Endothelial cell of umbilical vein (primary cell): ENCODE measurements around the gene HBEGF. TPM values are rescaled to one million over a fixed set of nuclear protein-coding genes. Genes with fewer than 3 reads are reported as not detected.

Source experiments
- BruUV-seq: library from RNA; stranded (reverse); fragments of 400-500 nt; replicated peaks from 2 replicates; lab custom pipeline; 2021; lab: Mats Ljungman, UMichigan
- CTCF ChIA-PET: fragments of 300-600, 350-600 bp; sonication (Branson Sonifier 250); formaldehyde crosslinking; loops from one replicate; lab custom pipeline; 2021; ENCODE audit warnings: antibody characterized with exemption, inconsistent platforms; lab: Charles Lee
- POLR2A ChIA-PET: fragments of 300-600, 350-600 bp; sonication (Branson Sonifier 250); formaldehyde crosslinking; loops from one replicate; lab custom pipeline; 2021; ENCODE audit warnings: antibody characterized with exemption, inconsistent platforms; lab: Charles Lee
- DNase-seq: peaks from one replicate; pipeline ENCODE4 v3.0.0-alpha.2; 2011; ENCODE audit warnings: low read depth, low spot score
- FAIRE-seq: peaks from 2 replicates; lab custom pipeline; 2011; peaks lifted over from hg19 to GRCh38; lab: Jason Lieb, UNC
- H2AFZ ChIP-seq: 2 replicates; pipeline ENCODE4 v1.6.0; 2012; ENCODE audit warnings: low read depth, low read length, control low read depth, inconsistent platforms
- H3K27ac ChIP-seq: 2 replicates; pipeline ENCODE4 v1.5.1; 2011; ENCODE audit warnings: low read depth, mild to moderate bottlenecking, control low read depth, low read length, moderate library complexity; ENCODE audit not compliant: insufficient read depth
- H3K27me3 ChIP-seq, 2 experiments: 2 replicates each; pipeline versions ENCODE4 v1.6.0 to v1.6.1; 2011; ENCODE audit warnings: low read length in 2 of 2, mixed read lengths in 1 of 2; ENCODE audit not compliant: control insufficient read depth in 2 of 2, insufficient read depth in 2 of 2
- H3K36me3 ChIP-seq, 2 experiments: 2 replicates in 1 of 2; 3 replicates in 1 of 2; pipeline ENCODE4 v1.5.1; 2011; ENCODE audit warnings: low read length in 2 of 2, mild to moderate bottlenecking in 1 of 2, moderate library complexity in 1 of 2; ENCODE audit not compliant: control insufficient read depth in 2 of 2, insufficient read depth in 2 of 2; ENCODE audit errors: extremely low read depth in 1 of 2
- H3K4me1 ChIP-seq: 3 replicates; pipeline ENCODE4 v1.5.1; 2011; ENCODE audit warnings: mild to moderate bottlenecking, low read length; ENCODE audit not compliant: control insufficient read depth, insufficient read depth; ENCODE audit errors: extremely low read depth
- H3K4me2 ChIP-seq: 2 replicates; pipeline ENCODE4 v1.6.1; 2011; ENCODE audit warnings: low read length, control low read depth, mixed read lengths; ENCODE audit not compliant: insufficient read depth
- H3K4me3 ChIP-seq, 3 experiments: fragments of 200-600 bp in 1 of 3; sonication (generic), shearing (Covaris generic) in 1 of 3; replicated peaks in 1 of 3; 2 replicates each; pipeline ENCODE4 v1.5.1; 2011 to 2016; ENCODE audit warnings: control low read depth in 3 of 3, low read length in 3 of 3, mild to moderate bottlenecking in 2 of 3, inconsistent platforms in 1 of 3, low read depth in 1 of 3, moderate library complexity in 1 of 3; ENCODE audit not compliant: insufficient read depth in 1 of 3
- H3K79me2 ChIP-seq: 2 replicates; pipeline ENCODE4 v1.6.0; 2012; ENCODE audit warnings: low read length, inconsistent platforms; ENCODE audit not compliant: control insufficient read depth, insufficient read depth
- H3K9ac ChIP-seq: replicated peaks from 2 replicates; pipeline ENCODE3; 2011; ENCODE audit warnings: low read length, control low read depth; ENCODE audit not compliant: insufficient read depth; ENCODE audit errors: extremely low read depth
- H3K9me1 ChIP-seq: replicated peaks from 3 replicates; pipeline ENCODE4 v1.6.0; 2011; ENCODE audit warnings: mild to moderate bottlenecking, low read length; ENCODE audit not compliant: control insufficient read depth, insufficient read depth; ENCODE audit errors: extremely low read depth
- H3K9me3 ChIP-seq: replicated peaks from 2 replicates; pipeline ENCODE4 v1.5.1; 2012; ENCODE audit warnings: low read length, inconsistent platforms; ENCODE audit not compliant: control insufficient read depth, insufficient read depth
- H4K20me1 ChIP-seq: replicated peaks from 2 replicates; pipeline ENCODE3; 2011; ENCODE audit warnings: mild to moderate bottlenecking, low read length; ENCODE audit not compliant: control insufficient read depth, insufficient read depth; ENCODE audit errors: extremely low read depth
- CTCF ChIP-seq, 2 donors: IDR thresholded peaks; 1 replicate in 1 of 2; 2 replicates in 1 of 2; pipeline ENCODE4 v1.5.1; 2011; ENCODE audit warnings: low read length in 2 of 2, mild to moderate bottlenecking in 2 of 2, moderate library complexity in 2 of 2, control low read depth in 1 of 2, inconsistent platforms in 1 of 2, low read depth in 1 of 2; ENCODE audit not compliant: insufficient read depth in 1 of 2; ENCODE audit errors: extremely low read depth in 1 of 2
- EZH2 ChIP-seq: IDR thresholded peaks from 2 replicates; pipeline ENCODE4 v1.6.1; 2012; ENCODE audit warnings: borderline replicate concordance, low read depth, mild to moderate bottlenecking, moderate library complexity, low read length, inconsistent platforms; ENCODE audit not compliant: severe bottlenecking
- FOS ChIP-seq: IDR thresholded peaks from 2 replicates; pipeline ENCODE4 v1.6.1; 2011; ENCODE audit warnings: mild to moderate bottlenecking, low read length, moderate library complexity, borderline replicate concordance; ENCODE audit not compliant: insufficient read depth
- GATA2 ChIP-seq: IDR thresholded peaks from 2 replicates; pipeline ENCODE4 v1.7.0; 2011; ENCODE audit warnings: low read depth, mild to moderate bottlenecking, moderate library complexity, mixed read lengths, low read length; ENCODE audit not compliant: insufficient read length, insufficient read depth
- JUN ChIP-seq: IDR thresholded peaks from 2 replicates; pipeline ENCODE4 v1.6.1; 2011; ENCODE audit warnings: borderline replicate concordance, low read depth; ENCODE audit not compliant: insufficient read length, insufficient read depth
- MYC ChIP-seq: IDR thresholded peaks from one replicate; pipeline ENCODE4 v1.6.1; 2011; ENCODE audit warnings: mild to moderate bottlenecking, low read depth, low read length
- POLR2A ChIP-seq: IDR thresholded peaks from 2 replicates; pipeline ENCODE4 v1.6.1; 2012; ENCODE audit warnings: low read depth, mild to moderate bottlenecking, control low read depth, low read length
- POLR2AphosphoS5 ChIP-seq: IDR thresholded peaks from 2 replicates; pipeline ENCODE4 v1.6.1; 2012; ENCODE audit warnings: low read depth, mild to moderate bottlenecking, control low read depth, low read length, moderate library complexity; ENCODE audit not compliant: insufficient read depth
- dilution Hi-C: fragments of 300-500 bp; cut with MboI; formaldehyde crosslinking; loops from one replicate; pipeline ENCODE4 v1.15.0; 2019; ENCODE audit warnings: low sequenced_read_pairs; ENCODE audit not compliant: extremely low pct_ligation_motif_present
- intact Hi-C: fragments of 100-400 bp; cut with micrococcal nuclease; formaldehyde crosslinking; loops from one replicate; pipeline ENCODE4 v1.10.0; 2022
- polyA plus RNA-seq, 4 experiments: library from polyadenylated mRNA; depleted of rRNA in 3 of 4; stranded (reverse) in 3 of 4; unstranded in 1 of 4; fragments of >200 nt; gene quantifications; 2 replicates each; pipeline versions ENCODE4 v1.2.1 to v1.2.3, GENCODE V29; 2011 to 2012; ENCODE audit warnings: missing spikeins in 1 of 4
- total RNA-seq: library from RNA; stranded (reverse); gene quantifications from 2 replicates; pipeline ENCODE4 v1.2.3, GENCODE V29; 2021
- TF ChIP-seq, protein P1 (sequence below): IDR thresholded peaks from 2 replicates; pipeline ENCODE4 v1.6.1; 2011; ENCODE audit not compliant: insufficient read depth, insufficient read length

The HBEGF gene
- total and polyA plus RNA-seq, 2 donors (not counting 3 experiments of a cell fraction or from before 2014, with no cell fraction given) = 33.2 to 79.8 TPM

DNA sequence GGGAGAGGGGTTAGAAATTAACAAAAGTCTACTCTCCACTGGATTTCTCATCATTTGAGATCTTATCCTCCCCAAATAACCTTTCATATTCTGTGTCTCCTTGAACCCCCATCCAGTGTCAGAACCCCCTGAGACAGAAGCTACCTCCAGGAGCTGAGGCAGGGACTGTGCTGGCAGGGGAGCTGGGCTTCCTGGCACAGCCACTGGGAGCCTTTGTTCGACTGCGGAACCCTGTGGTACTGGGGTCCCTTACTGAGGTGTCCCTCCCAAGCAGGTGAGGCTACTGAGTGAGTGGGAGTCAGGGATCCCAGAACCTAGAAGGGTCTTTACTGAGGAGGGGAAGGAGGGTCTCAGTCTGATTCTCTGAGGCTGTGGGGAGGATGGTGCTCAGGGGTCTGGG lies 15.5 kb upstream of the HBEGF start:
- Histone ChIP-seq H3K27ac (no peak overlapping the region), H3K4me3 (no peak overlapping the region), H3K9ac (no peak overlapping the region), H3K9me1 (no peaks in the 10 kb centered on the region), H3K79me2 (no peaks in the 10 kb centered on the region), H3K36me3 (no peaks in the 10 kb centered on the region), H3K9me3 (no peaks in the 10 kb centered on the region), H2AFZ (no peak overlapping the region), H4K20me1 (no peaks in the 10 kb centered on the region), H3K4me2 (no peak overlapping the region), H3K27me3 (no peaks in the 10 kb centered on the region), H3K4me1 (peaks cover 3% of the 10 kb centered on the region)
- dilution Hi-C loops (no loop called here), intact Hi-C loops (no loop called here)
- TF ChIP-seq GATA2 (no peak), FOS (no peak)
- FAIRE-seq = no peak
- CTCF ChIA-PET = interaction anchor here (0.9 to 4.9 kb wide), 8 partner anchors 10 to 360 kb away, joined by 3 to 112 read pairs (median 10); no protein-coding TSS in a partner anchor
- no TSS peak for BruUV-seq
- no peak for DNase-seq
- POLR2A ChIA-PET = no interaction called here

DNA sequence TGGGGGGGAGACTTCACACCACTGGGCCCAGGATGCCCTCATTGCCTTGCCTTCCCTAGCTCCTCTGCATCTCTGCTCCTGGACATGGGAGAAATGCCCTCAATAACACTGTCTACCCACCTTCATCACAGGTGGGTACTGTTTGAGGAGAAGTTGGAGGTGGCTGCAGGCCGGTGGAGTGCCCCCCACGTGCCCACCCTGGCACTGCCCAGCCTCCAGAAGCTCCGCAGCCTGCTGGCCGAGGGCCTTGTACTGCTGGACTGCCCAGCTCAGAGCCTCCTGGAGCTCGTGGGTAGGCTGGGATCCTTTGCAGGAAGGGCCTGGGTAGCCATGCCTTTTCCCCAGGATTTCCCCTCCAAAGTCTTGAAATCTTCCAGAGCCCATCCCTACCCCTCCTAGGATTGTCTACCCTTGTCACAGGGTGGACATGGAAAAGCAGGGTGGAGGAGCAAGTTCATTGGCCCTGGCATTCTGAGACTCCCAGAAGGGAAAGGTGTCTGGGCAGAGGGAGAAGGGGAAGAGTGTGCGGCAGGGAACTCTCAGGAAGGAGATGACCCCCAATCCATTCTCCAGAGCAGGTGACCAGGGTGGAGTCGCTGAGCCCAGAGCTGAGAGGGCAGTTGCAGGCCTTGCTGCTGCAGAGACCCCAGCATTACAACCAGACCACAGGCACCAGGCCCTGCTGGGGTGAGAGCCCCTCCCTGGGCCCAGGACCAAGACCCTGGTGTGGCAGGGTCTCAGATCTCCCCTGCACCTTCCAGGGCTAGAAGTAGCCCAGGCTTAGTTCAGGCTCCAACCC lies 14.5 kb upstream of the HBEGF start:
- H3K4me3 ChIP-seq = no peak overlapping the region
- H4K20me1 ChIP-seq = no peaks in the 10 kb centered on the region
- no peaks in the 10 kb centered on the region for H3K9me1 ChIP-seq
- DNase-seq = no peak
- H2AFZ ChIP-seq = no peak overlapping the region
- ChIA-PET CTCF (interaction anchor here (0.7 to 4.9 kb wide), 13 partner anchors 9 to 361 kb away, joined by 3 to 112 read pairs (median 5); partner anchors contain the start of gene HBEGF), POLR2A (no interaction called here)
- intact Hi-C loops = no loop called here
- no peak overlapping the region for H3K27ac ChIP-seq
- H3K9ac ChIP-seq = no peak overlapping the region
- H3K4me2 ChIP-seq = no peak overlapping the region
- peaks cover 3% of the 10 kb centered on the region for H3K4me1 ChIP-seq
- no peaks in the 10 kb centered on the region for H3K36me3 ChIP-seq
- BruUV-seq = no TSS peak
- H3K27me3 ChIP-seq = no peaks in the 10 kb centered on the region
- no peaks in the 10 kb centered on the region for H3K9me3 ChIP-seq
- H3K79me2 ChIP-seq = no peaks in the 10 kb centered on the region
- dilution Hi-C loops = no loop called here
- FAIRE-seq = no peak
- TF ChIP-seq EZH2 (no peak), CTCF (IDR thresholded peaks at IDR 0.05; ENCODE audit: extremely low read depth in 1 of 2, insufficient read depth in 1 of 2, low read depth in 1 of 2, low read length in 2 of 2) (no peak), GATA2 (no peak), POLR2A (no peak), JUN (no peak), MYC (no peak), POLR2AphosphoS5 (no peak), FOS (no peak)
- TF ChIP-seq, protein P1, sequence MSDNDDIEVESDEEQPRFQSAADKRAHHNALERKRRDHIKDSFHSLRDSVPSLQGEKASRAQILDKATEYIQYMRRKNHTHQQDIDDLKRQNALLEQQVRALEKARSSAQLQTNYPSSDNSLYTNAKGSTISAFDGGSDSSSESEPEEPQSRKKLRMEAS = no peak
